Fibroblast of lung (primary cell): ENCODE measurements around the gene LRRC46.

Experiments used
- CTCF ChIP-seq, 2 donors: IDR thresholded peaks in 1 of 2; conservative IDR thresholded peaks in 1 of 2; 1 replicate in 1 of 2; 2 replicates in 1 of 2; pipeline ENCODE4 v1.5.1; 2011 to 2012; ENCODE audit warnings: low read length in 2 of 2, control low read depth in 1 of 2, inconsistent platforms in 1 of 2, low read depth in 1 of 2, mild to moderate bottlenecking in 1 of 2
- EZH2 ChIP-seq: IDR thresholded peaks from 2 replicates; pipeline ENCODE4 v1.5.1; 2012; ENCODE audit warnings: low read length, control low read depth, mild to moderate bottlenecking; ENCODE audit errors: missing control alignments

DNA sequence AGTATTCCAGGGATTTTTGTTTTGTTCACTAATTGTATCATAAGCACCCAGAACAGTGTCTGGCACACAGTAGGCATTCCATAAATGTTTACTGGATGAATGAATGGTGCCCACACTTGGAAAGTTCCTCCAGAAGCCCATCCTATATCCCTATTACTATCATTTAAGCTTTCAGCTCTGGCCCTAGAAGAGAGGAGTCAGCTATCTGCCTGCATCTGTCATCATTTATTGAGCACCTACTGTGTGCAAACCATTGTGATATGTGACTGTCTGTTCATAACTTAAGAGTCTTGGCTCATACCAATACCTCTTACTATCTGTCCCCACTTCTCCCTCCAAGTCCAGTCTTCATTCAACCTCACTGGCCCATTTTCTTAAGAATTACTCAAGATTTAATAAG lies 39.6 kb downstream of the LRRC46 start:
- TF ChIP-seq CTCF (conservative IDR thresholded peaks at IDR 0.05 in 1 of 2, IDR thresholded peaks at IDR 0.05 in 1 of 2; ENCODE audit: low read depth in 1 of 2, low read length in 2 of 2) = no peak
- TF ChIP-seq EZH2 = no peak
